Transverse colon (tissue), 4 donors: ENCODE results near the gene USP24. TPM values are rescaled to one million over a fixed set of nuclear protein-coding genes. Genes with fewer than 3 reads are reported as not detected.
"Not testable (repeated sequence)": the region's sequence is repeated elsewhere in the genome, so short reads cannot be mapped to it uniquely, and the experiment has no call there.

Experiments used
- DNase-seq: peaks from one replicate; pipeline ENCODE4 v3.0.0-alpha.2; 2019
- H3K27ac ChIP-seq, 4 donors: fragments of 200-600 bp; sonication (generic); 2 replicates each; pipeline ENCODE4 v1.5.1; 2016 to 2018; ENCODE audit warnings: inconsistent platforms in 4 of 4
- H3K27me3 ChIP-seq: fragments of 200-600 bp; sonication (generic); 2 replicates; pipeline ENCODE4 v1.5.1; 2017; ENCODE audit warnings: inconsistent platforms
- H3K36me3 ChIP-seq, 4 donors: fragments of 200-600 bp; sonication (generic); 2 replicates each; pipeline ENCODE4 v1.5.1; 2017 to 2019; ENCODE audit warnings: inconsistent platforms in 4 of 4
- H3K4me1 ChIP-seq, 4 donors: fragments of 200-600 bp; sonication (generic); 2 replicates each; pipeline ENCODE4 v1.5.1; 2017 to 2020; ENCODE audit warnings: inconsistent platforms in 4 of 4
- H3K4me3 ChIP-seq, 4 donors: fragments of 200-600 bp; sonication (generic); 1 replicate in 1 of 4; 2 replicates in 3 of 4; pipeline versions ENCODE4 v1.5.1 to v1.6.1; 2017 to 2019; ENCODE audit warnings: inconsistent platforms in 4 of 4
- H3K9me3 ChIP-seq, 2 donors: fragments of 200-600 bp; sonication (generic); 2 replicates each; pipeline ENCODE4 v1.5.1; 2017 to 2019; ENCODE audit warnings: inconsistent platforms in 2 of 2
- EP300 ChIP-seq: sonication (generic); formaldehyde crosslinking; IDR thresholded peaks from one replicate; pipeline ENCODE4 v1.6.1; 2017; ENCODE audit warnings: antibody characterized with exemption, low read depth
- POLR2A ChIP-seq: fragments of 450-650 bp; IDR thresholded peaks from one replicate; pipeline ENCODE4 v1.6.1; 2016; ENCODE audit warnings: antibody characterized with exemption, mild to moderate bottlenecking, moderate library complexity
- POLR2AphosphoS5 ChIP-seq, 3 donors: sonication (generic); formaldehyde crosslinking; IDR thresholded peaks; one replicate each; pipeline ENCODE4 v1.6.1; 2016; ENCODE audit warnings: antibody characterized with exemption in 3 of 3
- WGBS, 2 donors: methylation state at CpG; one replicate each; pipeline ENCODE4 v1.1.5; 2018; ENCODE audit warnings: low coverage in 1 of 2; 5-methylcytosine and 5-hydroxymethylcytosine counted together
- in situ Hi-C, 4 donors: fragments of 200-750 bp; cut with MboI; loops; one replicate each; pipeline versions ENCODE4 v1.15.0 to v1.15.1; 2017; ENCODE audit warnings: low sequenced_read_pairs in 3 of 4, low pct_ligation_motif_present in 1 of 4, low pct_unique_long_range_greater_than_20kb in 1 of 4
- intact Hi-C: fragments of 100-400 bp; cut with DNase I; formaldehyde crosslinking; loops from one replicate; pipeline ENCODE4 v1.15.1; 2023; ENCODE audit warnings: low total_unique reads
- total RNA-seq, 4 donors: library from RNA; depleted of rRNA; stranded (reverse); fragments of >200 nt; gene quantifications; one replicate each; pipeline ENCODE4 v1.1.0, GENCODE V29; 2016
- TF ChIP-seq, protein P1 (sequence below), 5 experiments: fragments of 200-600 bp in 3 of 5; fragments of 450-650 bp in 2 of 5; sonication (generic) in 3 of 5; IDR thresholded peaks; 1 replicate in 2 of 5; 2 replicates in 3 of 5; pipeline ENCODE4 v1.5.1; 2016 to 2017; ENCODE audit warnings: antibody characterized with exemption in 5 of 5, inconsistent platforms in 3 of 5, mild to moderate bottlenecking in 2 of 5, moderate library complexity in 1 of 5

Gene USP24
- total RNA-seq, 4 donors from 2014 or later: 30.7 to 79.4 (median 48.9) TPM

DNA sequence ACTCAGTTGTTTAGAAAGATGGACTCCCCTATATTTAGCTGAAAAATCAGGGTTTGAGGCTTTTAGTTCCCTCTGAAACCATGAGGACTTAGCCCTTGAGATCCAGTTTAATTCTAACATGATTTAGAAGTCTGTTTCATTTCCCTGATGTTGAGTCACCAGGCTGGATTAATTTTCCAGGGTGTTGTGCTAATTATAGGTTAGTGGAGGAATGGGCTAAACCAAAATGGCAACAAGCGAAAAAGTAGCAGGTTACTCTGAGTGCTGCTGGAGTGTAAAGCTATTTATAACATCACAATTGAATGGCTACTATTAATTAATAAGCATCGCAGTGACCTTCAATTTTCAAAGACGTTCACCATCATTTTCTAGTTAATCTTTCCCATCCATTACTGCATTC is 15.5 kb upstream of the USP24 start:
- DNase-seq: no peak
- TF ChIP-seq, protein P1, sequence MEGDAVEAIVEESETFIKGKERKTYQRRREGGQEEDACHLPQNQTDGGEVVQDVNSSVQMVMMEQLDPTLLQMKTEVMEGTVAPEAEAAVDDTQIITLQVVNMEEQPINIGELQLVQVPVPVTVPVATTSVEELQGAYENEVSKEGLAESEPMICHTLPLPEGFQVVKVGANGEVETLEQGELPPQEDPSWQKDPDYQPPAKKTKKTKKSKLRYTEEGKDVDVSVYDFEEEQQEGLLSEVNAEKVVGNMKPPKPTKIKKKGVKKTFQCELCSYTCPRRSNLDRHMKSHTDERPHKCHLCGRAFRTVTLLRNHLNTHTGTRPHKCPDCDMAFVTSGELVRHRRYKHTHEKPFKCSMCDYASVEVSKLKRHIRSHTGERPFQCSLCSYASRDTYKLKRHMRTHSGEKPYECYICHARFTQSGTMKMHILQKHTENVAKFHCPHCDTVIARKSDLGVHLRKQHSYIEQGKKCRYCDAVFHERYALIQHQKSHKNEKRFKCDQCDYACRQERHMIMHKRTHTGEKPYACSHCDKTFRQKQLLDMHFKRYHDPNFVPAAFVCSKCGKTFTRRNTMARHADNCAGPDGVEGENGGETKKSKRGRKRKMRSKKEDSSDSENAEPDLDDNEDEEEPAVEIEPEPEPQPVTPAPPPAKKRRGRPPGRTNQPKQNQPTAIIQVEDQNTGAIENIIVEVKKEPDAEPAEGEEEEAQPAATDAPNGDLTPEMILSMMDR (IDR thresholded peaks at IDR 0.05): no peak
- TF ChIP-seq POLR2A (no peak), EP300 (no peak), POLR2AphosphoS5 (IDR thresholded peaks at IDR 0.05) (no peak)
- Histone ChIP-seq H3K4me1 (no peaks in the 10 kb centered on the region), H3K4me3 (no peak overlapping the region), H3K27me3 (no peaks in the 10 kb centered on the region), H3K27ac (no peak overlapping the region), H3K36me3 (no peaks in the 10 kb centered on the region), H3K9me3 (peaks cover 0 to 4% of the 10 kb centered on the region in 2 donors)
- intact Hi-C loops: no loop called here
- WGBS, 2 donors: 86 to 89% methylated on average over 2 to 3 of the region's 3 CpGs
- in situ Hi-C loops: no loop called here

DNA sequence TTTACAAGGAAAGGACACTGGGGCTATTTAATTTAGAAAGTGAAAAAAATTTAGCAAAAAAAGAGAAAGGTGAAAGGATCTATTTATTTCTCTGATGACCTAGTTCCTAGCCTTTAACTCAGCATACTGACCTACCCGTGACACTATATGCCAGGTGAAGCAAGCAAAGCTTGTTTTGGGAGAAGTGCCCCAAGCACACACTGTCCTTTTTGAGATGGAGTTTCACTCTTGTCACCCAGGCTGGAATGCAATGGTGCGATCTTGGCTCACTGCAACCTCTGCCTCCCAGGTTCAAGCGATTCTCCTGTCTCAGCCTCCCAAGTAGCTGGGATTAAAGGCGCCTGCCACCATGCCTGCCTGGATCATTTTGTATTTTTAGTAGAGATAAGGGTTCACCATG is 14.6 kb upstream of the USP24 start:
- DNase-seq, in situ Hi-C loops, H3K4me1 ChIP-seq, H3K36me3 ChIP-seq, intact Hi-C loops, H3K4me3 ChIP-seq, H3K9me3 ChIP-seq, H3K27ac ChIP-seq, H3K27me3 ChIP-seq: not testable (repeated sequence)
- 86 to 99% methylated on average over 1 to 4 of the region's 4 CpGs for WGBS, 2 donors

DNA sequence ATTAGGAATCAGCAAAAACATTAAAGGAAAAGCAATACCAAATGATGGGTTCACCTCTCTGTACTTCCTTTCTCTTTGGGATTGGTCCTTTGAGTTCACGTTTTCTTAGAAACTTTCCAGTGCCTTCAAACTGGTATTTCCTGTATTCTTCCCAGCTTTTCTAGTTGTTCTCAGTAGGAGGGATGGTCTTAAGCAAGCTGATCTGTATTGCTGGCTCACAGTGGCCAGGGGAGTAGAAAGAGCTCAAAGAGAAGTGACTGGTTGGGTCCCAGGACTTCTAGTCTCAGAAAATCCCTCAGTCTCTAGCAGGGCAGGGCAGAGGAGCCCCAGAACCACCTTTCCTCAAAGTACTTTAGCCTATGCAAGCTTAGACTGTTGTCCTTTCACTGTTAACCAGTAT is 10.1 kb upstream of the USP24 start:
- no peak overlapping the region for H3K4me3 ChIP-seq
- TF ChIP-seq POLR2AphosphoS5 (IDR thresholded peaks at IDR 0.05) (no peak), EP300 (no peak), POLR2A (no peak)
- TF ChIP-seq, protein P1 (IDR thresholded peaks at IDR 0.05): no peak
- no peaks in the 10 kb centered on the region for H3K4me1 ChIP-seq
- intact Hi-C loops: no loop called here
- in situ Hi-C loops: no loop called here
- whole genome bisulfite sequencing, 2 donors: 22 to 66% methylated on average over 1 of the region's 1 CpG
- no peaks in the 10 kb centered on the region for H3K36me3 ChIP-seq
- no peak overlapping the region for H3K27ac ChIP-seq
- peaks cover 0 to 4% of the 10 kb centered on the region in 2 donors for H3K9me3 ChIP-seq
- DNase-seq: no peak
- no peaks in the 10 kb centered on the region for H3K27me3 ChIP-seq

DNA sequence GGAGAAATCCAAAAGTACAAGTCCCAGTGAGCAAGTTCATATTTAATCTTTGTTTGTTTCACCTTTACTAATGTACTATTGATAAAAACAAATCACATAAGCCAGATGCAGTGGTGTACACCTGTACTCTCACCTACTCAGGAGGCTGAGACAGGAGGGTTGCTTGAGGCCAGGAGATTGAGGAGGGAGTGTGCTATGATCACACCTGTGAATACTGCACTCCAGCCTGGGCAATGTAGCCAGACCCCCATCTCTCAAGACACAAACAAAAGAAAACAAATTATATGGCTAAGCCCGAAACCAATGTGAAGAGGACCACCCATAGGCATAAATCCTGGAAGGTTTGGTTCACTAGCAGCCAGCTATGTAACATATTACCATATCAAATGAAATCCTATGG is 9.6 kb upstream of the USP24 start:
- intact Hi-C loops: no loop called here
- in situ Hi-C loops: no loop called here
- H3K27ac ChIP-seq: no peak overlapping the region
- no peak for DNase-seq
- peaks cover 0 to 4% of the 10 kb centered on the region in 2 donors for H3K9me3 ChIP-seq
- no peak for TF ChIP-seq POLR2A
- TF ChIP-seq, protein P1 (IDR thresholded peaks at IDR 0.05): no peak
- TF ChIP-seq EP300: no peak
- no peak for TF ChIP-seq POLR2AphosphoS5 (IDR thresholded peaks at IDR 0.05)
- H3K27me3 ChIP-seq: no peaks in the 10 kb centered on the region
- H3K36me3 ChIP-seq: no peaks in the 10 kb centered on the region
- no peaks in the 10 kb centered on the region for H3K4me1 ChIP-seq
- H3K4me3 ChIP-seq: no peak overlapping the region
- WGBS, 2 donors: 100% methylated on average over 1 of the region's 1 CpG; no CpG with 5 or more reads in 1 of the 2 donors

DNA sequence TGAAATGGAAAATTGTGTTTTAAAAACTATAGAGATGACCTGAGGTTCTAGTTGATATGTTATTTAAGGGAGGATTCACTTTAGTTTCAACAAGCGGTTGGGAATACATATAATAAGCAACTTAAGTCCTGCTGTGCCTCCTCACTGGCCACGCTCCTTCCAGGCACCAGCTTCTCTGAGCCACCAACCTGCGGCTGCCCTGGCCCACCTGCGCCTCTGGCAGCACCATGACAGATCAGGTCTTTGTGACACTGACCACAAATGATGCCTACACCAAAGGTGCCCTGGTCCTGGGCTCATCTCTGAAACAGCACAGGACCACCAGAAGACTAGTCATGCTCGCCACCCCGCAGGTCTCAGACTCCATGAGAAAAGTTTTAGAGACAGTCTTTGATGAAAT is 7.0 kb upstream of the USP24 start:
- no peak overlapping the region for H3K27ac ChIP-seq
- 81 to 90% methylated on average over 3 to 6 of the region's 6 CpGs for WGBS, 2 donors
- in situ Hi-C loops: no loop called here
- H3K36me3 ChIP-seq: no peaks in the 10 kb centered on the region
- no peak overlapping the region for H3K4me3 ChIP-seq
- intact Hi-C loops: no loop called here
- TF ChIP-seq POLR2A: no peak
- TF ChIP-seq POLR2AphosphoS5 (IDR thresholded peaks at IDR 0.05): no peak
- TF ChIP-seq EP300: no peak
- TF ChIP-seq, protein P1 (IDR thresholded peaks at IDR 0.05): no peak
- no peak for DNase-seq
- H3K27me3 ChIP-seq: no peaks in the 10 kb centered on the region
- H3K9me3 ChIP-seq: no peaks in the 10 kb centered on the region
- peaks cover 0 to 11% (median 8%) of the 10 kb centered on the region in 4 donors for H3K4me1 ChIP-seq
